HEK293 (cell line): ENCODE measurements around the gene TMEM222.

Experiments used
- CTCF ChIA-PET: fragments of 350-600 bp; formaldehyde crosslinking; extraction: SDS; loops from one replicate; lab custom pipeline; 2021; ENCODE audit warnings: antibody characterized with exemption; lab: Yijun Ruan, JAX
- POLR2A ChIA-PET: fragments of 300-600 bp; formaldehyde crosslinking; extraction: SDS; loops from one replicate; lab custom pipeline; 2020; ENCODE audit warnings: antibody characterized with exemption, inconsistent platforms; lab: Yijun Ruan, JAX
- H3K27ac ChIP-seq: fragments of 200-500 bp; sonication (Bioruptor generic); 2 replicates; pipeline ENCODE4 v1.5.1; 2014; ENCODE audit warnings: low read depth, low read length, control low read depth, inconsistent platforms; ENCODE audit errors: extremely low read depth
- H3K36me3 ChIP-seq, 2 experiments: fragments of 200-500 bp in 1 of 2; sonication (Bioruptor generic) in 1 of 2; 1 replicate in 1 of 2; 2 replicates in 1 of 2; pipeline ENCODE4 v1.5.1; 2014 to 2017; ENCODE audit warnings: inconsistent platforms in 2 of 2, low read length in 2 of 2; ENCODE audit not compliant: control insufficient read depth in 2 of 2, insufficient read depth in 1 of 2
- H3K4me1 ChIP-seq: fragments of 200-500 bp; sonication (Bioruptor generic); 2 replicates; pipeline ENCODE4 v1.5.1; 2014; ENCODE audit warnings: mild to moderate bottlenecking, low read length, inconsistent platforms; ENCODE audit not compliant: control insufficient read depth, insufficient read depth
- H3K4me3 ChIP-seq: 2 replicates; pipeline ENCODE4 v1.5.1; 2011; ENCODE audit warnings: low read depth, mild to moderate bottlenecking, control low read depth, low read length, moderate library complexity
- H3K9me3 ChIP-seq: fragments of 200-500 bp; sonication (Bioruptor generic); 2 replicates; pipeline ENCODE4 v1.5.1; 2014; ENCODE audit warnings: low read depth, low read length, inconsistent platforms; ENCODE audit not compliant: control insufficient read depth, insufficient read depth
- ZBTB20 ChIP-seq: fragments of 450-650 bp; formaldehyde crosslinking; IDR thresholded peaks from 2 replicates; pipeline ENCODE4 v1.5.1; 2016; ENCODE audit warnings: missing biosample characterization, missing genetic modification characterization
- ZBTB7A ChIP-seq: fragments of 450-650 bp; formaldehyde crosslinking; IDR thresholded peaks from 2 replicates; pipeline ENCODE4 v1.5.1; 2016; ENCODE audit warnings: low read depth, missing biosample characterization, missing genetic modification characterization
- ZFP41 ChIP-seq: fragments of 450-650 bp; formaldehyde crosslinking; IDR thresholded peaks from 2 replicates; pipeline ENCODE4 v1.5.1; 2016; ENCODE audit warnings: missing biosample characterization, missing genetic modification characterization, borderline replicate concordance
- ZNF214 ChIP-seq: fragments of 450-650 bp; formaldehyde crosslinking; IDR thresholded peaks from 2 replicates; pipeline ENCODE4 v1.5.1; 2017; ENCODE audit warnings: missing biosample characterization, mild to moderate bottlenecking, missing genetic modification characterization, borderline replicate concordance
- ZNF302 ChIP-seq: fragments of 450-650 bp; formaldehyde crosslinking; IDR thresholded peaks from 2 replicates; pipeline ENCODE4 v1.5.1; 2016; ENCODE audit warnings: missing biosample characterization, missing genetic modification characterization, low read depth
- ZNF335 ChIP-seq: fragments of 450-650 bp; formaldehyde crosslinking; conservative IDR thresholded peaks from 2 replicates; pipeline ENCODE4 v1.5.1; 2016; ENCODE audit warnings: missing biosample characterization, missing genetic modification characterization
- ZNF530 ChIP-seq: fragments of 450-650 bp; formaldehyde crosslinking; IDR thresholded peaks from 2 replicates; pipeline ENCODE4 v1.5.1; 2016; ENCODE audit warnings: low read depth, missing biosample characterization, missing genetic modification characterization
- ZNF585B ChIP-seq: fragments of 450-650 bp; formaldehyde crosslinking; IDR thresholded peaks from 2 replicates; pipeline ENCODE4 v1.5.1; 2016; ENCODE audit warnings: missing biosample characterization, missing genetic modification characterization
- ZNF600 ChIP-seq: fragments of 450-650 bp; formaldehyde crosslinking; IDR thresholded peaks from 2 replicates; pipeline ENCODE4 v1.5.1; 2016; ENCODE audit warnings: missing biosample characterization, missing genetic modification characterization
- ZNF664 ChIP-seq: fragments of 450-650 bp; formaldehyde crosslinking; IDR thresholded peaks from 2 replicates; pipeline ENCODE4 v1.5.1; 2016; ENCODE audit warnings: missing biosample characterization, missing genetic modification characterization
- ZNF776 ChIP-seq: fragments of 450-650 bp; formaldehyde crosslinking; IDR thresholded peaks from 2 replicates; pipeline ENCODE4 v1.5.0; 2017; ENCODE audit warnings: missing biosample characterization, missing genetic modification characterization, borderline replicate concordance
- ZNF792 ChIP-seq: fragments of 450-650 bp; formaldehyde crosslinking; IDR thresholded peaks from 2 replicates; pipeline ENCODE4 v1.5.1; 2016; ENCODE audit warnings: missing biosample characterization, missing genetic modification characterization
- TF ChIP-seq, protein P1 (sequence below): fragments of 450-650 bp; formaldehyde crosslinking; IDR thresholded peaks from 2 replicates; pipeline ENCODE4 v1.5.1; 2016; ENCODE audit warnings: missing biosample characterization, missing genetic modification characterization
- TF ChIP-seq, protein P2 (sequence below): fragments of 450-650 bp; formaldehyde crosslinking; IDR thresholded peaks from 2 replicates; pipeline ENCODE4 v1.5.1; 2016; ENCODE audit warnings: missing biosample characterization, missing genetic modification characterization
- TF ChIP-seq, protein P3 (sequence below): fragments of 450-650 bp; formaldehyde crosslinking; IDR thresholded peaks from 2 replicates; pipeline ENCODE4 v1.5.1; 2016; ENCODE audit warnings: missing biosample characterization, missing genetic modification characterization

Gene TMEM222

DNA sequence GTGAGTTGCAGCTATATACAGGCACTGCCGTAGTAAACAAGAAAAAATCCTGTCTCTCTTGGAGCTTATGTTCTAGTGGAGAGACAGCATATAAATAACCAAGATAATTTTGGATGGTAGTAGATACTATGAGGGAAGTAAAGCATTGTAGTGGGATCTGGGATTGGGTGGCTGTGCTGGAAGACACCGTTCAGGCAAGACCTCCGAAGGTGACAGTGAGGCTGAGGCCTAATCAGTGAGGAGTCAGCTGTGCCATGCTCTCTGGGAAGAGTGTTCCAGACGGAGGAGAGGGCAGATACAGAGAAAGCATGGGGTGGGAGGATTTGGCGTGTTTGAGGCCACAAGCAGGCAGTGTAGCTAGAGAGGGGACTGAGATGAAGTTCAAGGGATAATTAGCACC, 6.0 kb downstream of the TMEM222 start:
- Histone ChIP-seq H3K9me3 (no peaks in the 10 kb centered on the region), H3K36me3 (peaks cover 3 to 84% of the 10 kb centered on the region in 2 experiments; a peak in 2 of 3 replicates), H3K4me1 (no peaks in the 10 kb centered on the region), H3K27ac (no peak overlapping the region), H3K4me3 (no peak overlapping the region)
- ChIA-PET POLR2A (interaction anchor here (1.8 kb wide), 1 partner anchor 38 kb away, joined by 4 read pairs; no protein-coding TSS in a partner anchor), CTCF (interaction anchor here (0.6 to 3.5 kb wide), 7 partner anchors 21 to 797 kb away, joined by 3 to 17 read pairs (median 5); no protein-coding TSS in a partner anchor)
- TF ChIP-seq, protein P1, sequence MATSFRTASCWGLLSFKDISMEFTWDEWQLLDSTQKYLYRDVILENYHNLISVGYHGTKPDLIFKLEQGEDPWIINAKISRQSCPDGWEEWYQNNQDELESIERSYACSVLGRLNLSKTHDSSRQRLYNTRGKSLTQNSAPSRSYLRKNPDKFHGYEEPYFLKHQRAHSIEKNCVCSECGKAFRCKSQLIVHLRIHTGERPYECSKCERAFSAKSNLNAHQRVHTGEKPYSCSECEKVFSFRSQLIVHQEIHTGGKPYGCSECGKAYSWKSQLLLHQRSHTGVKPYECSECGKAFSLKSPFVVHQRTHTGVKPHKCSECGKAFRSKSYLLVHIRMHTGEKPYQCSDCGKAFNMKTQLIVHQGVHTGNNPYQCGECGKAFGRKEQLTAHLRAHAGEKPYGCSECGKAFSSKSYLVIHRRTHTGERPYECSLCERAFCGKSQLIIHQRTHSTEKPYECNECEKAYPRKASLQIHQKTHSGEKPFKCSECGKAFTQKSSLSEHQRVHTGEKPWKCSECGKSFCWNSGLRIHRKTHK (tag by site-specific recombination), result no peak
- TF ChIP-seq ZNF302 (tag by site-specific recombination) (no peak), ZNF792 (tag by site-specific recombination) (no peak), ZNF335 (tag by site-specific recombination) (no peak), ZBTB20 (tag by site-specific recombination) (no peak), ZNF600 (tag by site-specific recombination) (peak; percentile 65; the same call in 1 of the 2 replicates)

DNA sequence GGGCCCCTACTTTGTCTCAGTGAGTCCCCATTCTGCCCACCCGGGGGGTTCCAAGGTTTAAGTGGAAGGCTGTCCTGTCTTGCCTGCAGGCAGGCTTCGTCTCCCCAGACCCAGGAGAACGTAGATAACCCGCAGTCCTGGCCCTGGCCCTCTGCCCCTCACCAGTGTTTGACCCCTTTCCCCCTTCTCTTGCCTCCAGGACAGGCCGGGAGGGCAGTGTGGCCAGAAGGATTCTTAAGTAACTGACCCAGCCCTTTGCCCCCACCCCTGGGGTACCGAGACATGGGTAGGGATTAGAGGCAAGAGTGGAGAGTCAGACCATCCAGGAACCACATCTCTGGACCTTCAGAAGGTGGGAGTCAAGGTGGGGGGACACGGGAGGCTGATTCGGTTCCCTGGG, 8.8 kb downstream of the TMEM222 start:
- Histone ChIP-seq H3K36me3 (peaks cover 9 to 91% of the 10 kb centered on the region in 2 experiments; a peak in 2 of 3 replicates), H3K4me3 (no peak overlapping the region), H3K4me1 (no peaks in the 10 kb centered on the region), H3K27ac (no peak overlapping the region), H3K9me3 (no peaks in the 10 kb centered on the region)
- ChIA-PET POLR2A (no interaction called here), CTCF (interaction anchor here (0.6 kb wide), 1 partner anchor 134 kb away, joined by 4 read pairs; no protein-coding TSS in a partner anchor)
- TF ChIP-seq ZNF585B (peak; percentile 37; the same call in 1 of the 2 replicates), ZNF530 (tag by site-specific recombination) (no peak)

DNA sequence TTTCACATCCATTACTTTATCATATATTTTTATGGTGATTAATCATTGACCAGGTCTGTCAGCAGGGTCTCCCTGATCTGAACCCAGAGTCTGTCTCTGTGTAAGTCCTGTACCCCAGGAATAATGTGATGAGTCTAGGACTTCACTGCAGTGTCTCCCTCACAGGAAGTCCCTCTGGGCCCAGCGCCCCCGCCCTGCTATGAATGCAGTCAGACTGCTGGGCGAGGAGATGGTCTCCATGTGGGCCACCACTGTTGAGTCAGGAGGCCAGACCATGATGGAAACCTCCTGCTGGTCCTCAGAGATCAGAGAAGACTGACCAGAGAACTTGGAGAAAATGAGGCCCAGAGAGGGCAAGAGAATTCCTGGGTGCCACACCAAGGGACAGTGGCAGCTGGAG, 9.5 kb downstream of the TMEM222 start:
- Histone ChIP-seq H3K36me3 (peaks cover 9 to 91% of the 10 kb centered on the region in 2 experiments; a peak in 2 of 3 replicates), H3K4me3 (no peak overlapping the region), H3K9me3 (no peaks in the 10 kb centered on the region), H3K4me1 (no peaks in the 10 kb centered on the region), H3K27ac (no peak overlapping the region)
- TF ChIP-seq ZNF664 (tag by site-specific recombination) (no peak), ZBTB7A (tag by site-specific recombination) (no peak), ZFP41 (tag by site-specific recombination) (no peak), ZNF776 (tag by site-specific recombination) (no peak), ZNF214 (no peak)
- TF ChIP-seq, protein P2, sequence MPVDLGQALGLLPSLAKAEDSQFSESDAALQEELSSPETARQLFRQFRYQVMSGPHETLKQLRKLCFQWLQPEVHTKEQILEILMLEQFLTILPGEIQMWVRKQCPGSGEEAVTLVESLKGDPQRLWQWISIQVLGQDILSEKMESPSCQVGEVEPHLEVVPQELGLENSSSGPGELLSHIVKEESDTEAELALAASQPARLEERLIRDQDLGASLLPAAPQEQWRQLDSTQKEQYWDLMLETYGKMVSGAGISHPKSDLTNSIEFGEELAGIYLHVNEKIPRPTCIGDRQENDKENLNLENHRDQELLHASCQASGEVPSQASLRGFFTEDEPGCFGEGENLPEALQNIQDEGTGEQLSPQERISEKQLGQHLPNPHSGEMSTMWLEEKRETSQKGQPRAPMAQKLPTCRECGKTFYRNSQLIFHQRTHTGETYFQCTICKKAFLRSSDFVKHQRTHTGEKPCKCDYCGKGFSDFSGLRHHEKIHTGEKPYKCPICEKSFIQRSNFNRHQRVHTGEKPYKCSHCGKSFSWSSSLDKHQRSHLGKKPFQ (tag by site-specific recombination), result no peak
- TF ChIP-seq, protein P3, sequence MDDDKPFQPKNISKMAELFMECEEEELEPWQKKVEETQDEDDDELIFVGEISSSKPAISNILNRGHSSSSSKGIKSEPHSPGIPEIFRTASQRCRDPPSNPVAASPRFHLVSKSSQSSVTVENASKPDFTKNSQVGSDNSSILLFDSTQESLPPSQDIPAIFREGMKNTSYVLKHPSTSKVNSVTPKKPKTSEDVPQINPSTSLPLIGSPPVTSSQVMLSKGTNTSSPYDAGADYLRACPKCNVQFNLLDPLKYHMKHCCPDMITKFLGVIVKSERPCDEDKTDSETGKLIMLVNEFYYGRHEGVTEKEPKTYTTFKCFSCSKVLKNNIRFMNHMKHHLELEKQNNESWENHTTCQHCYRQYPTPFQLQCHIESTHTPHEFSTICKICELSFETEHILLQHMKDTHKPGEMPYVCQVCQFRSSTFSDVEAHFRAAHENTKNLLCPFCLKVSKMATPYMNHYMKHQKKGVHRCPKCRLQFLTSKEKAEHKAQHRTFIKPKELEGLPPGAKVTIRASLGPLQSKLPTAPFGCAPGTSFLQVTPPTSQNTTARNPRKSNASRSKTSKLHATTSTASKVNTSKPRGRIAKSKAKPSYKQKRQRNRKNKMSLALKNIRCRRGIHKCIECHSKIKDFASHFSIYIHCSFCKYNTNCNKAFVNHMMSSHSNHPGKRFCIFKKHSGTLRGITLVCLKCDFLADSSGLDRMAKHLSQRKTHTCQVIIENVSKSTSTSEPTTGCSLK, result no peak
- POLR2A ChIA-PET, result no interaction called here
- CTCF ChIA-PET, result interaction anchor here (0.6 to 4.0 kb wide), 7 partner anchors 18 to 233 kb away, joined by 3 to 39 read pairs (median 15); no protein-coding TSS in a partner anchor
